HepG2 (cell line): Measurements from ENCODE around the gene LGALS3. TPM values are rescaled to one million over a fixed set of nuclear protein-coding genes. Genes with fewer than 3 reads are reported as not detected.

Experiments used
- EHMT2 ChIP-seq: fragments of 200-600 bp; sonication (generic); IDR thresholded peaks from 2 replicates; pipeline ENCODE4 v1.7.0; 2017; ENCODE audit warnings: antibody characterized with exemption, low read depth, low read length, borderline replicate concordance
- HDAC1 ChIP-seq: sonication (generic); formaldehyde crosslinking; IDR thresholded peaks from 2 replicates; pipeline ENCODE4 v1.5.1; 2020; ENCODE audit warnings: mild to moderate bottlenecking, missing genetic modification reagents
- HNRNPK ChIP-seq: fragments of 200-400 bp; formaldehyde crosslinking; IDR thresholded peaks from 2 replicates; pipeline ENCODE4 v1.6.1; 2018; ENCODE audit warnings: low read length, low read depth, moderate library complexity, mild to moderate bottlenecking; ENCODE audit not compliant: poor library complexity, severe bottlenecking
- HNRNPLL ChIP-seq: fragments of 200-400 bp; formaldehyde crosslinking; IDR thresholded peaks from 2 replicates; pipeline ENCODE4 v1.6.1; 2017; ENCODE audit warnings: mild to moderate bottlenecking, low read depth, low read length; ENCODE audit not compliant: poor library complexity, severe bottlenecking
- PCBP2 ChIP-seq: fragments of 200-400 bp; formaldehyde crosslinking; optimal IDR thresholded peaks from 2 replicates; pipeline ENCODE3; 2018; ENCODE audit warnings: low read length, low read depth; ENCODE audit not compliant: poor library complexity, severe bottlenecking
- PRDM15 ChIP-seq: sonication (generic); formaldehyde crosslinking; IDR thresholded peaks from 2 replicates; pipeline ENCODE4 v1.4.0; 2020; ENCODE audit warnings: missing genetic modification reagents
- SOX13 ChIP-seq, 3 experiments: fragments of 450-650 bp in 1 of 3; sonication (generic) in 1 of 3; formaldehyde crosslinking in 1 of 3; IDR thresholded peaks in 2 of 3; conservative IDR thresholded peaks in 1 of 3; 2 replicates each; pipeline versions ENCODE4 v1.5.0 to v1.6.1; 2016 to 2020; ENCODE audit warnings: antibody characterized with exemption in 1 of 3, mild to moderate bottlenecking in 1 of 3, missing compliant biosample characterization in 1 of 3, missing genetic modification reagents in 1 of 3, moderate library complexity in 1 of 3
- SRSF9 ChIP-seq: fragments of 200-400 bp; formaldehyde crosslinking; IDR thresholded peaks from 2 replicates; pipeline ENCODE4 v1.6.1; 2018; ENCODE audit warnings: borderline replicate concordance, mild to moderate bottlenecking, low read depth, low read length; ENCODE audit not compliant: insufficient read depth, poor library complexity, severe bottlenecking
- ZBTB25 ChIP-seq: IDR thresholded peaks from 2 replicates; pipeline ENCODE4 v1.6.1; 2018; ENCODE audit warnings: missing genetic modification reagents
- ZFP1 ChIP-seq: IDR thresholded peaks from 2 replicates; pipeline ENCODE4 v1.6.1; 2016
- ZFP90 ChIP-seq: sonication (generic); formaldehyde crosslinking; IDR thresholded peaks from 2 replicates; pipeline ENCODE4 v1.8.0; 2022; ENCODE audit warnings: missing genetic modification reagents, mild to moderate bottlenecking, inconsistent platforms, borderline replicate concordance
- ZNF503 ChIP-seq: sonication (generic); formaldehyde crosslinking; IDR thresholded peaks from 2 replicates; pipeline ENCODE4 v1.4.0; 2020; ENCODE audit warnings: missing genetic modification reagents
- ZNF512B ChIP-seq: sonication (generic); formaldehyde crosslinking; IDR thresholded peaks from 2 replicates; pipeline ENCODE4 v1.5.1; 2020; ENCODE audit warnings: missing genetic modification reagents, mild to moderate bottlenecking, borderline replicate concordance
- ZNF7 ChIP-seq: IDR thresholded peaks from 2 replicates; pipeline ENCODE4 v1.6.1; 2016; ENCODE audit warnings: missing biosample characterization, missing genetic modification reagents
- ZSCAN12 ChIP-seq: sonication (generic); formaldehyde crosslinking; IDR thresholded peaks from 2 replicates; pipeline ENCODE4 v1.9.0; 2021; ENCODE audit warnings: mild to moderate bottlenecking, missing genetic modification reagents
- ZXDC ChIP-seq: sonication (generic); formaldehyde crosslinking; IDR thresholded peaks from 2 replicates; pipeline ENCODE4 v1.5.0; 2020; ENCODE audit warnings: mild to moderate bottlenecking, missing genetic modification reagents
- polyA plus RNA-seq, 8 experiments: library from polyadenylated mRNA; depleted of rRNA in 3 of 8; stranded (reverse) in 7 of 8; unstranded in 1 of 8; fragments of >200 nt; fragmentation: Illumina TruSeq in 4 of 8; extraction: Trizol in 4 of 8; gene quantifications; 2 replicates each; pipeline versions ENCODE4 v1.2.1 to v1.2.3, GENCODE V29; 2011 to 2016; ENCODE audit warnings: low read depth in 4 of 8, missing spikeins in 1 of 8, mixed read lengths in 1 of 8; ENCODE audit not compliant: insufficient read depth in 1 of 8
- total RNA-seq, 5 experiments: library from RNA; depleted of rRNA; stranded (reverse); fragments of >200 nt; fragmentation: Illumina TruSeq; extraction: Trizol; gene quantifications; 2 replicates each; pipeline ENCODE4 v1.2.3, GENCODE V29; 2016; ENCODE audit warnings: low read depth in 1 of 5

Gene LGALS3
- total and polyA plus RNA-seq, 2 of the 13 experiments (the other 11 are each of a cell fraction or from before 2014, with no cell fraction given): 5.0 to 97.4 TPM

GRCh38 chr14:55114720-55115119 is 14.3 kb upstream of the LGALS3 start (continued):
- TF ChIP-seq ZNF503 (no peak), ZXDC (no peak), EHMT2 (no peak), ZSCAN12 (CRISPR knock-in tag) (no peak), HNRNPLL (no peak), ZFP1 (CRISPR knock-in tag) (no peak), HDAC1 (CRISPR knock-in tag) (0 out of 2 replicates have a peak, but pooled peaks have one; percentile 11), SOX13 (IDR thresholded peaks at IDR 0.05) (no peak), SOX13 (CRISPR knock-in tag; conservative IDR thresholded peaks at IDR 0.05 in 1 of 2, IDR thresholded peaks at IDR 0.05 in 1 of 2) (peak in 1 of 2 experiments; percentile 39; a peak in 1 of 4 replicates), ZFP90 (CRISPR knock-in tag) (no peak), PCBP2 (no peak), ZBTB25 (CRISPR knock-in tag) (no peak), HNRNPK (no peak), SRSF9 (no peak), ZNF7 (CRISPR knock-in tag) (0 out of 2 replicates have a peak, but pooled peaks have one; percentile 29), PRDM15 (no peak), ZNF512B (CRISPR knock-in tag) (no peak)
